ENCODE measurements around the gene NONO.
A peak's percentile ranks its signal among the peaks of the same experiment; 100 is the strongest.
"Not testable (repeated sequence)": the region's sequence is repeated elsewhere in the genome, so short reads cannot be mapped to it uniquely, and the experiment has no call there.

Gene NONO

DNA sequence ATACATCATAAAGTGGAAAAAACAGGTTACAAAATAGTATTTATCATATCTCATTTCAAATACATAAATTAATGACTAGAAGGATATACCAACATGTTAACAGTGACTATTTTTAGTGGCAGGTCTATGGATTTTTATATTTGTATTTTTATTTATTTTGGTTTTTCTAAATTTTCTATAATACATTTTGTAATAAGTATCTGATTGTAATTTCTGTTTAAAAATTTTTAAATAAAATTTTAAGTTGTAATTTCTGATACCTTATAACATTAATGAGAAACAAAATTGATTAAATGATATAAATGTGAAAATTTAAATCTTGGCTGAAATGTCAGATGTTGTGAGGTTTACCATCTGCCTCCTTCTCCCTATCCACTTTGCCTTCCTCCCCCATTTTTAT, 2.5 kb downstream of the NONO start:
- DNase-seq: no peak

DNA sequence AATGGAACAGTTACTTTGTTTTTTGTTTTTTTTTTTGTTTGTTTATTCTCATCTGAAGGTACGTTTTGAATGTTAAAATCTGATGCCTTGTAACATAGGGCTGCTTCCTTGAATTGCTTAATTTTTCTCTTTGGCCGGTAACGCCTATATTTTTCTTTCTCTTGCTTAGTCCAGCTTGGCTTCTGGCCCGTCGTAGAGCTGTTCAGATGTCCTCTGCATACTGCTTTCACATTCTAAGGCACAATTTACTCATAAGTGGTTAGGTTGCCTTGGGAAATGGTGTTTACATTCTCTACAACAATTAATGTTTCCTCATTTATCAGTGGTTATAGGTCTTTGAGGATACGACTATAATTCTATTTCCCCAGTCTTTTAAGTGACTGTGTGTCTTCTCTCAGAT, 7.9 kb downstream of the NONO start:
- DNase-seq: no peak

DNA sequence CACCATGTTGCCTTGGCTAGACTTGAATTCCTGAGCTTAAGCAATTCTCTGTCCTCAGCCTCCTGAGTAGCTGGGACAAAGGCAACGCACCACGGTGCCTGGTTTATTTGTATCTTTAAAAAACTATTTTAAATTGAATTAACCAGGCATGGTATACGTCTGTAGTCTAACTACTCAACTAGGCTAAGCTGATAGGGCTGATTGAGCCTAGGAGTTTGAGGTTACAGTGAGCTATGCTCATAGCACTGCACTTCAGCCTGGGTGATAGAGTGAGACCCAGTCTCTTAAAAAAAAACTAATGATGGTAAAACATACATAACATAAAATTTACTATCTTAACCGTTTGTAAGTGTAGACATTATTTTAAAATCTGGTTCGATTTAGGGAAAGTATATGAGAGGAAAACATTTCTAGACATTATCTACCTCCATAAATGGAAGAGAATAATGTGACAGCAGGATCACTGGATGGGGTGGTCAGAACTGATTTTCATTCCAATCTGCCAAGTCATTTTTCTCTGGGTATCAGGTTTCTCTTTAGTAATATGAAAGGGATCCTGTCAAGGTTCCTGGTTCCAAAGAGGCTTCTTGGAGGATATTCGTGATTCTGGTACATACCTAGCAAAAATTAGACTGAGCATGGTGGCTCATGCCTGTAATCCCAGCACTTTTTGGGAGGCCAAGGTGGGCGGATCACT, 9.4 kb downstream of the NONO start:
- no peak for DNase-seq

DNA sequence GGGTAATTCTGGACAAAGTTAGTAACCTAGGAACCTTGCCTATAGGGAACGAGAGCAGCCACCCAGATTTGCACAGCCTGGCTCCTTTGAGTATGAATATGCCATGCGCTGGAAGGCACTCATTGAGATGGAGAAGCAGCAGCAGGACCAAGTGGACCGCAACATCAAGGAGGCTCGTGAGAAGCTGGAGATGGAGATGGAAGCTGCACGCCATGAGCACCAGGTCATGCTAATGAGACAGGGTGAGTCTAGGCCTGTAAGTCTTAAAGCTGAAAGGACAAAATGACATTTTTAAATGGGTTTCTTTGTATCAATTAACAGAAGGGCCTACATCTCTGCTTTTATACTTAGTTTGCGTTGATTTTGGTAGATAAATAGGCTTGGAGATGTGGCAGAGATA, 13.4 kb downstream of the NONO start:
- no peak for DNase-seq

DNA sequence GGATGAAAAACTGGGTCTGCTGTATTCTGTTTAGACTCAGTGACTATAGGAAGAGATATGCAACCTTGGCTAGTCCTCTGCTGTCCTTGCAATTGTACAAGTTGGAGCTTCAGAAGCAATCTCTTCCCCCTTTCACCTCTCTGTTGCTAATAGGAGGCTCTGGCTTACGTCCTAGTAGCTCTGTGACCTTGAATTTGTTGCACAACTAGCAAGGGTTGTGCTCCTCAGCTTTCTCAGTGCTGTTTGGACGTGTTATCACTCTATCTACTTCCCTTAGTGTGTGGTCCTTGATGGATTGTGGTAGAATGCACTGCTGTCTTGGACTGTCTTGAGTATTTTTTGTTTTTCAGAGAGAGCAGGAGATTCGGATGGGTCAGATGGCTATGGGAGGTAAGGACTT, 14.7 kb downstream of the NONO start:
- DNase-seq: no peak

DNA sequence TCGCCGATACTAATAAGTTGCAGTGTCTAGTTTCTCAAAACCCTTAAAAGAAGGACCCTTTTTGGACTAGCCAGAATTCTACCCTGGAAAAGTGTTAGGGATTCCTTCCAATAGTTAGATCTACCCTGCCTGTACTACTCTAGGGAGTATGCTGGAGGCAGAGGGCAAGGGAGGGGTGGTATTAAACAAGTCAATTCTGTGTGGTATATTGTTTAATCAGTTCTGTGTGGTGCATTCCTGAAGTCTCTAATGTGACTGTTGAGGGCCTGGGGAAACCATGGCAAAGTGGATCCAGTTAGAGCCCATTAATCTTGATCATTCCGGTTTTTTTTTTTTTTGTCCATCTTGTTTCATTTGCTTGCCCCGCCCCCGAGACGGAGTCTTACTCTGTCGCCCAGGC, 16.6 kb downstream of the NONO start:
- DNase-seq: not testable (repeated sequence)

DNA sequence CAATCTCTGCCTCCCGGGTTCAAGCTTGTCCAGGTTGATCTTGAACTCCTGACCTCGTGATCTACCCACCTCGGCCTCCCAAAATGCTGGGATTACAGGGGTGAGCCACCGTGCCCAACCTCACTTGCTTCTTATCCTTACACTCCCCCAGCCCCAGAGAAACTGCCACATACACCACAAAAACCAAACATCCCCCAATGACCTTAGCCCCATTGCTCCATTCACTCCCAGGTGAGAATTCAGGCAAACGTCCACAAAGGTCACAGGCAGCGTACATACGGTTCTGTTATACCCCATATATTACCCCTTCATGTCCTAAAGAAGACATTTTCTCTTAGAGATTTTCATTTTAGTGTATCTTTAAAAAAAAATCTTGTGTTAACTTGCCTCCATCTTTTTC, 17.1 kb downstream of the NONO start:
- not testable (repeated sequence) for DNase-seq

DNA sequence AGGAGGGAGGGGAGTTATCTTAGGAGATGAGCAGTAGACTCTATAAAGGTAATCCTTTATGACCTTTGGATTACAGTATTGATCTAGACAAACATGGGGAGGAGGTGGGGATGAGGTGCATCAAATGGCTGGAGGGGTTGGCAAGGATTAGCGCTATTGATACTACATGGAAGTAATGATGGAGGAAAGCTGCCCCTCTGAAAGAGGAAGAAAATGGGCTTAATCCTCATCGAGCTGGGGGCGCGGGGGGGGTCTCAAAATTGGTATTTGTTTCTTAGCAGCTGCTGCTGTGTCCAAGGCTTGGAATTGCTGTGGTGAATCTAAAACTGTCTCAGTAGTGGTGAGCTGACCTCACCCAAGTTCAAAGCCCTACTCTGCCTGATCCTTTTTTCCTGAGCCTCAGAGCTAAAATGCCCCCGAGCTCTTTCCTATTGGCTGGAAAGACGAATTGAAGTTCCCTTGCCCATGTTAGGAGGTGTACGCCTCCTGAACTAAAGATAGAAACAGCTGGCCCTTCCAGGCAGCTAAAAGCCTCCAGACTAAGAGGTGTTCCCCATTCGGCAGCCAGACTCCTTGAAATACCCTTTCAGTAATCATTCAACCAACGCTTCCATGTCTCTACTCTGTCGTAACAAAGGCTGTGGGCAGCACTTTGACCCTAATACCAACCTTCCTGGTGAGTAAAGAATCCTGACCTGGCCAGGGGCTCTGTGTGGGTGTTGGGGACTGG, 17.9 kb downstream of the NONO start, which contains the start of gene ITGB1BP2:
TSS of gene ITGB1BP2 (plus strand) at position 556 of the 730 bp plus-strand sequence. CDS start at position 613, 57 bp downstream.
- peak; percentile 29 to 34 (median 31) for DNase-seq

DNA sequence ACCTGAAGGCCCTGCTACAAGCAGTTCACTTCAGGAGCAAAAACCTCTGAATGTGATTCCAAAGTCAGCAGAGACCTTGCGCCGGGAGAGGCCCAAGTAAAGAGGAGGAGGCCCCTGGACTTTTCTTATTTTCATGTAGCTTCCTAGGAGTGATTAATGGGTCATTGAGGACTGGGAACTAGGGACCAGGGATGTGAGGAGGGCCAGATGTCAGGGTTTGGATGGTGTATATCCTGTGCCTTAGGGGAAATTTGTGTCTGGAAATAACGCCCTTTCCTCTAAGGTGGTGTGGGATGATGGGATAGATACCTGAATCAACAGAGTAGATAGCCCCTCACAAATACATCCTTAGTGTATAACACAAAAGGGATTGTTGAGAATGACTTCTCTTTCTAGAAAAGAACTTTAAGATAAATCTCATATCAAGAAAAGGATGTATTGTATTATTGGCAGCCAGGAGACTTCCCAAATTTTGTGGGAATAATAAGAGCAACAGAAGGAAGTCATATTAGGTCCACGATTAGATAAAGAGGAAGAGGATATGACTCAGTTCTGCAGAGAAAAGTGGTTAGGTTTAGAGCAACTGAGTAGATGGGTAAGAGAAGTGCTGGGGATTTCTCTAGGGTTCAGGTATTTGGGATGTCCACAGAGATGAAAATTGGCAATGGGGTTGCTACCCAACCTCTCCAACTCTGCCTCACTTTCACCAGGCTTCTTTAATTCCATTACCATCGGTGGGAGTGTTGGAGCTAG, 19.2 kb downstream of the NONO start:
- DNase-seq: peak; percentile 18 to 54 (median 44)

DNA sequence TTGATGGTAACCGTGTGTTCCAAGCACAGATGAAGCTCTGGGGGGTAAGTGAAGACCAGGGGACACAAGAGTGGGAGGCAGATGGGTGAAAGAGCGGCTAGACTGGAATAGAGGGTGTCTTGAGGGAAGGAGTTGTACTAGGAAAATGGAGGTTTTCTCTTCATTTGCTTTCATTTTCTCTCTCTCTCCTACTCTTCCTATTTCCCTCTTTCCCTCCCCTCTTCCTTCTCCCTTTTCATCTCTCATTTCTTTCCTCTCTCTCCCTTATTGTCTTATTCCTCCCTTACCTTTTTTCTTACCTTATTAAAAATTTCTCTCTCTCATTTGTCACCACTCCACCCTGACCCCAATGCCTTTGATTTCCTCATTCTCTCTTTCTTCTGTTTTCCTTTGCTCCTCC, 21.1 kb downstream of the NONO start:
- DNase-seq: no peak

DNA sequence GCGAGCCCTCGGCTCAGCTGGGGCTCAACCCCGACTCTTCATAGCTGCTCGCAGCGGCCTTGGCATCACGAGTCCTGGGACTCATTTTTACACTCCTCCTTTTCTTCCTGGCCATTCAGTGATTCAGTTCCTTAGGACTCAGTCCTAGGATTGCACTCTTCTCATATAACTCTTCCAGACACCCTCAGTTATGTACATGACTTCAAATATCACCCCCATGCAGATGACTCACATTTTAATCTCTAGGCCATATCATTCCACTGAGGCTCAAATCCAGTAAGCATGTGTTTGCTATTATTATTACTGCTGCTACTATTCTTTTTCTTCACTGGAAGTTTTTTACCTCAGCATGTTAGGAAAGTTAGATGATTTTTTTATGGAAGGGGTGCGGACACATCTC, 32.5 kb downstream of the NONO start:
- no peak for DNase-seq

DNA sequence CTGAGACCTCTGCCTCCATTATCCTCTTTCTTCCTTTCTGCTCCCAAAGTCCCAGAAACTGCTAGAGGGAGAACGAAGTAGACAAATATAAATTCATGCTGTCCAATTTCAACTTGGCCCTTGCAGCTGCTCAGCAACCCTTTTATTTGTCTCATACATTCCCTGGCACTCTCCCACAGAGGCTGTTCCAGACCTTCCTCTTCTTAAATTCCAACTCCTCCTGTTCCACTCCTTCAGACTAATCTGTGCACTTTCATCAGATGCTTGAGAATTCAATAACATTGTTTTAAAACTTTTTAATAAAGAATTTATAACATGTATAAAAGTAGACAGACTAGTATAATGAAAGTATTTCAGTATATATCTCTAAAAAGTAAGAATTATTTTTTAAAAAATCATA, 33.5 kb downstream of the NONO start:
- DNase-seq: not testable (repeated sequence)

DNA sequence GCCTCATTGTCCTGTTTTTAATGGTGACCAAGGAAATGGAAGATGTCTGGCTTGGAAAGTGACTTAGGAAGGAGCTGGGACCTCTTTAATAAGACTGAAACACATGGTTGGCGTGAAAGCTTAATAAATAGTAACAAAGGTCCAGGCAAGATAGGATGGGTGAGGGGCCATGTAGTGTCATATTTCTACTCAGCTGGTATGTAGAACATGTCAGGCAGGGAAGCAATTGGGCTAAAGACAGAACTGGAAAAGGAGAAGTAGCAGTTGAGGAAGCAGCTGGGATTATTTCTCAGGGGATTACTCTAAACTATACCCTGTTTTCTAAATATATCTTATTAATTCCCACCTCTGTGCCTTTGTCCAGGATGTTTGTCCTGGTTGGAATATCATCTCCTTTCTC, 36.7 kb downstream of the NONO start:
- DNase-seq: peak in 2 of 3 donors; percentile 3 to 15

DNA sequence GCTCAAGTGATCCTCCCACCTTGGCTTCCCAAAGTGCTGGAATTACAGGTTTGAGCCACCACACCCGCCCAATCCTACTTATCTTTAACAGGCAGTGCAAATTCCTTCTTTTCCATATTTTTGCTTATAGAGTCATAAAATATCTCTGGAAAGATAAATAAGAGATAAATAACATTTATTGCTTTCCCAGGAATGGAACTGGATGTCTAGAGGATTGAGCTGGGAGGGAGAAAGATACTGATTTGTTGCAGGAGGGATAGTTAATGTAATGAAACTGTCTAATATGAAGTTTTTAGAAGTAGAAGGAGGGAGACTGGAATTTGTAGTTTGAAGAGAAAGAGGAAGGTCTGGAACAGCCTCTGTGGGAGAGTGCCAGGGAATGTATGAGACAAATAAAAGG, 38.3 kb downstream of the NONO start:
- DNase-seq: no peak

DNA sequence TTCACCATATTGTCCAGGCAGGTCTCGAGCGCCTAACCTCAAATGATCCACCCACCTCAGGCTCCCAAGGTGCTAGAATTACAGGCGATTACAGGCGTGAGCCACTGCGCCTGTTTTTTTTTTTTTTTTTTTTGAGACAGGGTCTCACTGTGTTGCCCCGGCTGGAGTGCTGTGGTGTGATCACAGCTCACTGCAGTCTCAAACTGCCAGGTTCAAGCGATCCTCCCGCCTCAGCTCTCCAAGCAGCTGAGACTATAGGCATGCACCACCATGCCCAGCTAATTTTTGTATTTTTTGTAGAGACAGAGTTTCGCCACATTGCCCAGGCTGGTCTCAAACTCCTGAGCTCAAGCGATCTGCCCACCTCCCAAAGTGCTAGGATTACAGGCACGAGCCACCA, 41.0 kb downstream of the NONO start:
- not testable (repeated sequence) for DNase-seq

DNA sequence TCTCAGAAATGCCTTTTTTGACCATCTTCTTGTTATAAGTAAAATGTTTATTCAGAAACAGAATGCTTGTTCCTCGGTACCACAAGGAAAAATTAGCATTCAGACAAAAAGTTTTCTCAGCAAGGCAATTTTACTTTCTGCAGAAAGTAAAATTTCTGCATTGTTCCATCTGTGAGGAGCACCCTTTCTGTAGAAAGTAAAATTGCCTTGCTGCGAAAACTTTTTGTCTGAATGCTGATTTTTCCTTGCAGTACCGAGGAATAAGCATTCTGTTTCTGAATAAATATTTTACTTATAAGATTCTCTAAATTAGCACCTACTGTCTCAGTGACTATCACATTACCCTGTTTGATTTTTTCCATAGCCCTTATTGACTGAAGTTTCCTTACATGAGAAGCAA, 43.0 kb downstream of the NONO start:
- no peak for DNase-seq

DNA sequence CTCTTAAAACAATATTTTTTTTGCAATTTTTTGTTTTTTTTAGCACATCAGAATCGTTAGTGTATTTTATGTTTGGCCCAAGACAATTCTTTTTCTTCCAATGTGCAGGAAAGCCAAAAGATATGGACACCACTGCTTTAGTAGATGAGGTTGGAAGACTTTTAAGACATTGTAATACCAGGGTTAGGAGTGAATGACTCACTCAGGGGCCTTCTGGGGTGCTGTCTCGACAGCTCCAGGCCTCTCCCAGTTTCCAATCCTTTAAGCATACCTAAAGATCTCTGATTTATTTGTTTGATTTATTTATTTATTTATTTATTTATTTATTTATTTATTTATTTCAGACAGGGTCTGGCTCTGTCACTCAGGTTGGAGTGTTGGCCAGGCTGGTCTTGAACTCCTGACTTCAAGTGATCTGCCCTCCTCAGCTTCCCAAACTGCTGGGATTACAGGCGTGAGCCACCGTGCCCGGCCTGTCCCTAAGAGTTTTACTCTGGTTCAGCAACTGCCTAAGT, 65.8 kb downstream of the NONO start:
- not testable (repeated sequence) for DNase-seq

DNA sequence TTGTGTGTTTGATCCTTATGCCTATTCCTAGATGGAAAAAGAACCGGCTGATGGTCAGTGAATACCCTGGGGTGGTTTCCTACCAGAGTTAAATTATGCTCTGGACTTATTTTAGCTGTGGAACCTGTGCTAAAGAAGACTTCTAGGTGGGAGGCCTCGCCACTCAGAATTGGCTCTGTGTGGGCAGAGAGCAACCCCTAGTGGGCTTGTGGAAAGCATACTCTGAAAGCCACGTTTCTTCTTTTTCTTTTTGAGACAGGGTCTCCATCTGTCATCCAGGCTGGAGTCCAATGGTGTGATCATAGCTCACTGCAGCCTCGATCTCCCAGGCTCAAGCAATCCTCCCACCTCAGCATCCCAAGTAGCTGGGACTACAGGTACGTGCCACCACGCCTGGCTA, 66.4 kb downstream of the NONO start:
- not testable (repeated sequence) for DNase-seq

Measured in suppressor macrophage treated with lipopolysaccharide for 1 hour (primary cell).